Activated T-cell treated with anti-CD3 and anti-CD28 coated beads for 24 hours (primary cell): ENCODE data around the gene FPR1.
"Not testable (repeated sequence)": the region's sequence is repeated elsewhere in the genome, so short reads cannot be mapped to it uniquely, and the experiment has no call there.

Experiments
- DNase-seq: peaks from one replicate; pipeline ENCODE4 v3.0.0-alpha.2; 2020; ENCODE audit warnings: low read depth

FPR1 gene

GRCh38 chr19:51779181-51779580, 27.5 kb upstream of the FPR1 start:
- DNase-seq = no peak

DNA sequence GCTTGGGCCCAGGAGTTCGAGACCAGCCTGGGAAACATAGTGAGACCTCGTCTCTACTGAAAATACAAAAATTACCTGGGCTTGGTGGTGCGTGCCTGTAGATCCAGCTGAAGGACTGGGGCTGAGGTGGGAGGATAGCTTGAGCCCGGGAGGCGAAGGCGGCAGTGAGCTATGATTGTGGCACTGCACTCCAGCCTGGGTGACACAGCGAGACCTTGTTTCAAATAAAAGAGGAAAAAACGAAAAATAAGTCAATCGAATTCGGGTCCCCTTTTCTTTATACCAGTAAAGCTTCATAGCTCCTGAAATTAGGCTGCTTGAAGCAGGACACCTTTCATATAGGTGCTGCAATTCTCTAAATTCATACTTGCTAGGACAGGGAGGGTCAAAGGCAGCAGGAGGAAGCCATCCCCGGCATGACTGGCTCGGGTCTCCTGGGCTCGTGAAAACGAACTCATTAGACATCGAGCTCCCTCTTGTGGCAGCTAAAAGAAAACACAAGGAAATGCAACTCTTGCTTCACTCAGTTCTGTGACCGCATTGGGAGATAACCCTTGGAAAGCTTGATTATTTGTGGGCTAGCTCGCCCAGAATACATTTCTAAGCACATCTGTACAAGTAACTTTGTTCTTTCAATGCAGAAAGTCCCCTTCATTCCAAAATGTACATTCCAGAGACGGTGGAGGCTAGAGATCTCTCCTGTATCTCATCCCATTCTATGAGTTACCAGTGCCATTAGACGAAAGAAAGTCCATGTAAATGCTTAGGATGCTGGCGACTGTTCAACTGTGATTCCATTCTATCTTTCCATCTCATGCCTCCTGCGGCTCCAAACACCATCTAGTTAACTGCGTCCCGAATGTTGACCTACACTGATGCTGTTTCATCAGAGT, 26.1 kb upstream of the FPR1 start:
- peak; percentile 23 for DNase-seq

- not testable (repeated sequence) for DNase-seq
These were observed 24.9 kb upstream of the FPR1 start for GRCh38 chr19:51776561-51776960.

- DNase-seq = no peak
These were observed 21.3 kb upstream of the FPR1 start for GRCh38 chr19:51772977-51773376.

GRCh38 chr19:51771376-51772130, 19.9 kb upstream of the FPR1 start:
- no peak for DNase-seq

DNA sequence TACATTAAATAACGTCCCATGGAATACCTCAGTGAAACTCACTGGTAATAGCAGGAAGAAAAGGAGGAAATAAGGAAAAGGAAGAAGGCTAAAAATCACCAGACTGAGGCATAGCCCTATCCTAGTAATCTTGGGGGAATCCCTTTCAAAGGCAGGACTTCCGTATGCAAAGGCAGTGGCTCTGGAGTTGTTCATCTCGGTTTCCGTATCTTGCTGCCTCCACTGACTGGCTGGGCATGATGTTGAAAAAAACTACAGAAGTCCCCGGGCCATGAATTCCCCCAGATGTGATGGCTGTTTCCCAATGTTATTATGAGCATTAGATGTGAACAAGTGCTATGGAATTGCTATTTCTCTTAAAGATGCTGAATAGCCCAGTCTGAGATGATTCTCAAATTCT, 14.8 kb upstream of the FPR1 start:
- no peak for DNase-seq

DNA sequence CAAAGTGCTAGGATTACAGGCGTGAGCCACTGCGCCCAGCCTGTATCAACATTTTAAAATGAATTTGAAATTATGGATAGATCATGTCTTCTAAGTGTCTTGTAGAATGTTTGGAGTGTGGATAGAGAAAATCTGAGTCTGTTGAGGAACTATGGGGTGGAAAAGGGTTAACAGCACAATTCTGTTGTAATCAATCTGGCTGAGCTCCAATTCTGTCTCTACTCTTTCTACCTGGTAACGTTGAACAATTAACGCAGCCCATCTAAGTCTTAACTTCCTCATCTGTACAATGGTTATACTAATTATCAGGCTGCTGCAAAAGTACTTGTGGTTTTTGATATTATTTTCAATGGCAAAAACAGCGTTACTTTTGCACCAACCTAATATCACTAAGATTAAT, 13.4 kb upstream of the FPR1 start:
- no peak for DNase-seq

GRCh38 chr19:51761696-51762095, 10.0 kb upstream of the FPR1 start:
- DNase-seq = no peak

GRCh38 chr19:51760697-51761356, 9.1 kb upstream of the FPR1 start, which contains the start of gene FPR2:
FPR2 (plus strand) TSS chr19:51761180; CDS start chr19:51768659, 7,479 bp downstream.
- no peak for DNase-seq

DNA sequence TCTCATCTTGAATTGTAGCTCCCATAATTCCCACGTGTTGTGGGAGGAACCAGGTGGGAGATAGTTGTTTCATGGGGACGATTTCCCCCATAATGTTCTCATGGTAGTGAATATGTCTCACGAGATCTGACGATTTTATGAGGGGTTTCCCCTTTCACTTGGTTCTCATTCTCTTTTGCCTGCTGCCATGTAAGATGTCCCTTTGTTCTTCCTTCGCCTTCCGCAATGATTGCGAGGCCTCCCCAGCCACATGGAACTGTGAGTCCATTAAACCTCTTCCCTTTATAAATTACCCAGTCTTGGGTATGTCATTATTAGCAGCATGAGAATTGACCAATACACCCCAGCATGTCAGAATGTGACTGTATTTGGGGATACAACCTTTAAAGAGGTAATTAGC, 3.9 kb upstream of the FPR1 start:
- no peak for DNase-seq

DNA sequence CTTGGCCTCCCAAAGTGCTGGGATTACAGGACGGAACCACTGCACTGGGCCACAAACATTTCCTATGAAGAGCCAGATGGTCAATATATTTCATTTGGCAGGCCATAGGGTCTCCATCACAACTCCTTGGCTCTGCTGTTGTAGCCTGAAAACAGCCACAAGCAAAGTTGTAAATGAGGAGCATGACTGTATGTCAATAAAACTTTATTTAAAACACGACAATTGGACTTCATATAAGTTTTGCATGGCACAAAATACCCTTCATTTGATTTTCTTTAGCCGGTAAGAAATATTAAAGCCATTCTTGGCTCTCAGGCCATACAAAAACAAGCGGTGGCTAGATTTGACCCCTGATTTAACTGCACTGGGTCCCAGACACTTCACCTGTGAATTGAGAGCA, 3.1 kb upstream of the FPR1 start:
- DNase-seq = no peak

DNA sequence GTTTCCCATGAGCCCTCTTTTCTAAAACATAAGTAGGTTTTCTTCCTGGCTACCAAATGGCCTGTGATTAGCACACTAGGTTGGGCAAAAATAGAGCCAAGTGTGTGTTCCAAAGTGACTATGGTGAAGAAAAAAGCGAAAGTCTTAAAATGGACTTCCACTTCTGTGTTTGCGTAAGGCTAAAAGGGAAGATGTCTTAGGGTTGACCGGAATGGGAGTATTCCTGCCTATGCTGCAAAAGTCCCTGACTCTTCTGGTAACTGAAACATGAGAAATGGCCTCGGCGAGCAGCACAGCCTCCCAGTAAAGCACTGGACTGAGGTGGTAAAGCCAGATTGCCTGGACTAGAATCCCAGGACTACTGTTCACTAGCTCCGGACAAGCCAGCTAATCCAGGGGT, 2.4 kb upstream of the FPR1 start:
- no peak for DNase-seq

DNA sequence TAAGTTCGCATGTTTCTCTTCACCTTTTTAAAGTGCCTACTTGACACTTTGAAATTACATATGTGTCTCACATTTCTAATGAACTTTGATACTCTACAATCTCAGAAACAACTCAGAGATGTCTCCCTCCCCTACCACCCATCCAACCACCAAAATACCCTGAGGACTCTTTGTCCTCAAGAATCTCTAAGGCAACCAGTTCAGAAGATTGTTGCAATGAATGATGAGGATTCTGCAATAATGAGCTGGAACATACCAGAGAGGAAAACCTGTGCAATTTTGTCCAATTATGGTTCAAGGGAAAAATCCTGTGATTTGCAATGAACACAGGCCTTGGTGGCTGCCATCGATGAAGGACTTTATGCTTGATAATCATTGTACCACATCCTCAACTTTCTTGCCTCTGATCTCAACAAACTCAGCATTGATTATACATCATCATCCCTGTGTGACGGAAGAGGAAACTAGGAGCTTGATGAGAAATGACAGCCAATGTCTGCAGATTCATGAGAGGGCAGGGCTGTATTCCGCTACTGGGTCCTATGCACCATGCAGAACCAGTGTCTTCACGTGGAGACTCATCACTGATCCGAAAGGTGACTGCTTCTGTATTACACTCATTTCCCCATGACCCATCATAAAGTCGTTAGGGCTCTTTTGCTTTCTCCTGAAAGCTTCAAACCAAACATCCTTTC, 1.1 kb downstream of the FPR1 start:
- no peak for DNase-seq

GRCh38 chr19:51749979-51750378, 1.7 kb downstream of the FPR1 start:
- DNase-seq = no peak

- DNase-seq = no peak
These were observed 4.9 kb downstream of the FPR1 start for GRCh38 chr19:51746731-51747130.

DNA sequence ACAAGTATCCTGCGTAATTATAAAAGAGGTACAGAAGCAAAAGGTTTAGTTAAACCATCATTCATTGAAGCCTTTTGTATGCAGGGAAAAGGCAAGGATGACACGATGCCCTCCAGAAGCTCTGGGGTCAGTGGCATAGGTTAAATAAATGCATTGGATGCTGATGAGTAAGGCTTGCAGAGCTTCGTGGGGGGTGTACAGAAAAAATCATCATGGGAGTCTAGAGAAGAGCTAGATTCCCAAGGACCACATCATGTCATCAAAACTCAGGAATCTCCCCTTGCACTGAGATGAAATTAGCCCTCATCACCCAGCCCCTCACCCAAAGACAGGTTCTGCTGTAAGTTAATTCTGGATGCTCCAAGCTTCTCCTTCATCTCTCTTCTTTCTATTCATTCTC, 8.3 kb downstream of the FPR1 start:
- DNase-seq = no peak

- DNase-seq = no peak
These were observed 8.9 kb downstream of the FPR1 start for GRCh38 chr19:51742789-51743188.

GRCh38 chr19:51740356-51740755, 11.3 kb downstream of the FPR1 start:
- DNase-seq = no peak

GRCh38 chr19:51739466-51740213, 12.0 kb downstream of the FPR1 start:
- DNase-seq = no peak

DNA sequence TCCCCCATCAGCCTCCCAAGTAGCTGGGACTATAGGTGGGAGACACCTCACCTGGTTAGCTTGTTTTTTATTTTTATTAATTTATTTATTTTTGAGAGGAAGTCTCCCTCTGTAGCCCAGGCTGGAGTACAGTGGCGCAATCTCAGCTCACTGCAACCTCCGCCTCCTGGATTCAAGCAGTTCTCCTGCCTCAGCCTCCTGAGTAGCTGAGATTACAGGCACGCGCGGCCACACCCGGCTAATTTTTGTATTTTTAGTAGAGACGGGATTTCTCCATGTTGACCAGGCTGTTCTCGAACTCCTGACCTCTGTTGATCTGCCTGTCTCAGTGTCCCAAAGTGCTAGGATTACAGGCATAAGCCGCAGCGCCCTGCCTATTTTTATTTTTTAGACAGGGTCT, 13.2 kb downstream of the FPR1 start:
- DNase-seq = not testable (repeated sequence)

DNA sequence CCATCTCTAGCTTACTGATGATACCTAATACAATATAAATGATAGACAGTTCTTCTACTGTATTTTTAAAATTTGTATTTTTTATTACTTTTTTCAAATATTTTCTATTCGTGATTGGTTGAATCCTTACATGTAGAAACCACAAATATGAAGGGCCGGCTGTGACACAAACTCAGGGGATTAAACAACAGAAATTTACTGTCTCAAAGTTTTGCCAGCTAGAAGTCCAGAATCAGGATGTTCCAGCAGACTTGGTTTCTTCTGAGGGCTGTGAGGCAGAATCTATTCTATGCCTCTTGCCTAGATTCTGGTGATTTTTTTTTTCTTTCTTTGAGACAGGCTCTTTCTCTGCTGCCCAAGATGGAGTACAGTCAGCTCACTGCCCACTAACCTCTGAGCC, 13.8 kb downstream of the FPR1 start:
- no peak for DNase-seq
